HEK293T (cell line): ENCODE measurements around the gene VASH2.

Source experiments
- CTCF ChIA-PET: fragments of 350-600 bp; formaldehyde crosslinking; extraction: SDS; loops from one replicate; lab custom pipeline; 2021; ENCODE audit warnings: antibody characterized with exemption, inconsistent platforms; lab: Yijun Ruan, JAX
- POLR2A ChIA-PET: fragments of 350-600 bp; formaldehyde crosslinking; extraction: SDS; loops from one replicate; lab custom pipeline; 2020; ENCODE audit warnings: antibody characterized with exemption, inconsistent platforms; lab: Yijun Ruan, JAX
- DNase-seq: peaks from one replicate; pipeline ENCODE4 v3.0.0; 2012; ENCODE audit warnings: mixed read lengths; ENCODE audit errors: extremely low spot score
- ARNT ChIP-seq: fragments of 450-650 bp; IDR thresholded peaks from 2 replicates; pipeline ENCODE4 v1.6.1; 2017; ENCODE audit warnings: mild to moderate bottlenecking
- BHLHE40 ChIP-seq: fragments of 450-650 bp; IDR thresholded peaks from 2 replicates; pipeline ENCODE4 v1.6.1; 2016; ENCODE audit warnings: mild to moderate bottlenecking, moderate library complexity, borderline replicate concordance
- CTBP1 ChIP-seq: fragments of 450-650 bp; IDR thresholded peaks from 2 replicates; pipeline ENCODE4 v1.6.1; 2016; ENCODE audit warnings: borderline replicate concordance
- ELF4 ChIP-seq: fragments of 450-650 bp; IDR thresholded peaks from 2 replicates; pipeline ENCODE4 v1.6.1; 2017; ENCODE audit warnings: antibody characterized with exemption
- FOXA1 ChIP-seq: fragments of 450-650 bp; IDR thresholded peaks from 2 replicates; pipeline ENCODE4 v1.6.1; 2016; ENCODE audit warnings: mild to moderate bottlenecking
- FOXK2 ChIP-seq: fragments of 450-650 bp; IDR thresholded peaks from 2 replicates; pipeline ENCODE4 v1.6.1; 2016; ENCODE audit warnings: mild to moderate bottlenecking
- FOXM1 ChIP-seq: fragments of 450-650 bp; IDR thresholded peaks from 2 replicates; pipeline ENCODE4 v1.6.1; 2017; ENCODE audit warnings: mild to moderate bottlenecking, borderline replicate concordance
- HDGF ChIP-seq: fragments of 450-650 bp; IDR thresholded peaks from 2 replicates; pipeline ENCODE4 v1.6.1; 2017; ENCODE audit warnings: antibody characterized with exemption, borderline replicate concordance
- L3MBTL2 ChIP-seq: fragments of 450-650 bp; conservative IDR thresholded peaks from 2 replicates; pipeline ENCODE4 v1.6.1; 2016; ENCODE audit warnings: mild to moderate bottlenecking
- LEF1 ChIP-seq: fragments of 450-650 bp; IDR thresholded peaks from 2 replicates; pipeline ENCODE4 v1.6.1; 2017; ENCODE audit warnings: mild to moderate bottlenecking, borderline replicate concordance
- NFRKB ChIP-seq: fragments of 450-650 bp; IDR thresholded peaks from 2 replicates; pipeline ENCODE4 v1.6.1; 2016; ENCODE audit warnings: mild to moderate bottlenecking, moderate library complexity
- PKNOX1 ChIP-seq: fragments of 450-650 bp; IDR thresholded peaks from 2 replicates; pipeline ENCODE4 v1.6.1; 2016
- SP1 ChIP-seq: fragments of 450-650 bp; IDR thresholded peaks from 2 replicates; pipeline ENCODE4 v1.6.1; 2017
- SUZ12 ChIP-seq: fragments of 450-650 bp; IDR thresholded peaks from 2 replicates; pipeline ENCODE4 v1.6.1; 2016; ENCODE audit warnings: mild to moderate bottlenecking
- TARDBP ChIP-seq: fragments of 450-650 bp; IDR thresholded peaks from 2 replicates; pipeline ENCODE4 v1.6.1; 2016
- ZNF384 ChIP-seq: fragments of 450-650 bp; IDR thresholded peaks from 2 replicates; pipeline ENCODE4 v1.6.1; 2016

Gene VASH2

GRCh38 chr1:212981025-212981495 is 30.7 kb downstream of the VASH2 start:
- CTCF ChIA-PET, result no interaction called here
- no peak for TF ChIP-seq SP1
- TF ChIP-seq FOXM1, result no peak
- TF ChIP-seq ELF4, result no peak
- no peak for DNase-seq
- POLR2A ChIA-PET, result no interaction called here

- ChIA-PET CTCF (no interaction called here), POLR2A (no interaction called here)
- DNase-seq, result no peak
- no peak for TF ChIP-seq LEF1
- no peak for TF ChIP-seq FOXM1
- TF ChIP-seq ZNF384, result no peak
- TF ChIP-seq BHLHE40, result no peak
- no peak for TF ChIP-seq NFRKB
- TF ChIP-seq HDGF, result no peak
- TF ChIP-seq TARDBP, result no peak
- no peak for TF ChIP-seq PKNOX1
- no peak for TF ChIP-seq FOXK2
- no peak for TF ChIP-seq SP1
- no peak for TF ChIP-seq SUZ12
- no peak for TF ChIP-seq L3MBTL2
- no peak for TF ChIP-seq ELF4
- TF ChIP-seq CTBP1, result no peak
Observed at GRCh38 chr1:212981571-212982328, 31.4 kb downstream of the VASH2 start.

GRCh38 chr1:212982430-212983152 is 32.2 kb downstream of the VASH2 start:
- ChIA-PET POLR2A (no interaction called here), CTCF (no interaction called here)
- TF ChIP-seq SUZ12, result no peak
- TF ChIP-seq FOXK2, result no peak
- TF ChIP-seq SP1, result no peak
- no peak for TF ChIP-seq BHLHE40
- no peak for DNase-seq

- ChIA-PET CTCF (no interaction called here), POLR2A (no interaction called here)
- DNase-seq, result no peak
- TF ChIP-seq SP1 (no peak), PKNOX1 (no peak), FOXK2 (no peak), L3MBTL2 (no peak), FOXA1 (no peak), LEF1 (no peak), TARDBP (no peak), ELF4 (no peak), FOXM1 (no peak), ARNT (no peak), ZNF384 (no peak), CTBP1 (no peak), NFRKB (no peak), BHLHE40 (no peak), HDGF (no peak), SUZ12 (no peak)
Observed at GRCh38 chr1:212983482-212983881, 33.1 kb downstream of the VASH2 start.

GRCh38 chr1:212984522-212985291 is 34.4 kb downstream of the VASH2 start:
- no peak for DNase-seq
- ChIA-PET POLR2A (no interaction called here), CTCF (no interaction called here)
- TF ChIP-seq ELF4 (no peak), SUZ12 (no peak)

GRCh38 chr1:212986551-212986950 is 36.2 kb downstream of the VASH2 start:
- CTCF ChIA-PET, result no interaction called here
- no peak for DNase-seq
- POLR2A ChIA-PET, result no interaction called here
- no peak for TF ChIP-seq FOXA1
- no peak for TF ChIP-seq PKNOX1
- no peak for TF ChIP-seq SUZ12
- no peak for TF ChIP-seq NFRKB
- TF ChIP-seq SP1, result no peak
